Measurements from ENCODE around the gene C1orf21. TPM values are rescaled to one million over a fixed set of nuclear protein-coding genes. Genes with fewer than 3 reads are reported as not detected.

C1orf21 gene
- total RNA-seq, 2 experiments from 2014 or later: 4.6 to 5.1 TPM

- POLR2A ChIA-PET: no interaction called here
- H3K27me3 Mint-ChIP-seq (ENCODE audit: low read depth): peaks cover 7% of the 10 kb centered on the region
- ATAC-seq (no peak), DNase-seq (no peak)
- H3K27ac Mint-ChIP-seq: no peak overlapping the region
- H3K4me3 Mint-ChIP-seq: no peak overlapping the region
- CTCF ChIA-PET: no interaction called here
- no peaks in the 10 kb centered on the region for H3K36me3 Mint-ChIP-seq (ENCODE audit: low read depth)
- H3K4me1 Mint-ChIP-seq (ENCODE audit: low read depth): no peaks in the 10 kb centered on the region
- H3K9me3 Mint-ChIP-seq (ENCODE audit: insufficient read depth): no peaks in the 10 kb centered on the region
Measured at GRCh38 chr1:184366997-184367396, 19.8 kb upstream of the C1orf21 start.

- POLR2A ChIA-PET: no interaction called here
- Mint-ChIP-seq H3K27ac (no peak overlapping the region), H3K4me3 (no peak overlapping the region), H3K9me3 (ENCODE audit: insufficient read depth) (no peaks in the 10 kb centered on the region), H3K36me3 (ENCODE audit: low read depth) (no peaks in the 10 kb centered on the region), H3K4me1 (ENCODE audit: low read depth) (no peaks in the 10 kb centered on the region), H3K27me3 (ENCODE audit: low read depth) (peaks cover 7% of the 10 kb centered on the region)
- no peak for DNase-seq
- CTCF ChIA-PET: no interaction called here
- ATAC-seq: no peak
Measured at GRCh38 chr1:184367427-184368038, 19.3 kb upstream of the C1orf21 start.

- Mint-ChIP-seq H3K27ac (no peak overlapping the region), H3K36me3 (ENCODE audit: low read depth) (no peaks in the 10 kb centered on the region), H3K27me3 (ENCODE audit: low read depth) (peaks cover 9% of the 10 kb centered on the region), H3K4me3 (no peak overlapping the region), H3K9me3 (ENCODE audit: insufficient read depth) (no peaks in the 10 kb centered on the region), H3K4me1 (ENCODE audit: low read depth) (no peaks in the 10 kb centered on the region)
- ChIA-PET POLR2A (no interaction called here), CTCF (no interaction called here)
- ATAC-seq (no peak), DNase-seq (no peak)
Measured at GRCh38 chr1:184368354-184368753, 18.5 kb upstream of the C1orf21 start.

- DNase-seq (no peak), ATAC-seq (no peak)
- Mint-ChIP-seq H3K27me3 (ENCODE audit: low read depth) (peaks cover 9% of the 10 kb centered on the region), H3K4me1 (ENCODE audit: low read depth) (no peaks in the 10 kb centered on the region), H3K27ac (no peak overlapping the region), H3K9me3 (ENCODE audit: insufficient read depth) (no peaks in the 10 kb centered on the region), H3K4me3 (no peak overlapping the region), H3K36me3 (ENCODE audit: low read depth) (no peaks in the 10 kb centered on the region)
- ChIA-PET POLR2A (interaction anchor here (0.9 kb wide), 1 partner anchor 10 kb away, joined by 4 read pairs; no protein-coding TSS in a partner anchor), CTCF (no interaction called here)
Measured at GRCh38 chr1:184370850-184371249, 16.0 kb upstream of the C1orf21 start.

GRCh38 chr1:184373155-184373554, 13.7 kb upstream of the C1orf21 start:
- CTCF ChIA-PET: no interaction called here
- peaks cover 9% of the 10 kb centered on the region for H3K27me3 Mint-ChIP-seq (ENCODE audit: low read depth)
- no peaks in the 10 kb centered on the region for H3K4me1 Mint-ChIP-seq (ENCODE audit: low read depth)

GRCh38 chr1:184376369-184376768, 10.5 kb upstream of the C1orf21 start:
- no peak for ATAC-seq
- CTCF ChIA-PET: no interaction called here
- Mint-ChIP-seq H3K36me3 (ENCODE audit: low read depth) (no peaks in the 10 kb centered on the region), H3K4me1 (ENCODE audit: low read depth) (peaks cover 8% of the 10 kb centered on the region), H3K4me3 (no peak overlapping the region), H3K9me3 (ENCODE audit: insufficient read depth) (no peaks in the 10 kb centered on the region), H3K27ac (no peak overlapping the region), H3K27me3 (ENCODE audit: low read depth) (peaks cover 11% of the 10 kb centered on the region)
- POLR2A ChIA-PET: no interaction called here
- DNase-seq: no peak

More at GRCh38 chr1:184373155-184373554, 13.7 kb upstream of the C1orf21 start:
- DNase-seq: no peak
- Mint-ChIP-seq H3K9me3 (ENCODE audit: insufficient read depth) (no peaks in the 10 kb centered on the region), H3K4me3 (no peak overlapping the region), H3K36me3 (ENCODE audit: low read depth) (no peaks in the 10 kb centered on the region), H3K27ac (no peak overlapping the region)
- ATAC-seq: no peak
- POLR2A ChIA-PET: no interaction called here

GRCh38 chr1:184379111-184379752, 7.6 kb upstream of the C1orf21 start:
- no peak overlapping the region for H3K4me3 Mint-ChIP-seq
- no peaks in the 10 kb centered on the region for H3K36me3 Mint-ChIP-seq (ENCODE audit: low read depth)
- H3K27ac Mint-ChIP-seq: no peak overlapping the region

GRCh38 chr1:184380468-184380867, 6.4 kb upstream of the C1orf21 start:
- CTCF ChIA-PET: no interaction called here
- Mint-ChIP-seq H3K4me1 (ENCODE audit: low read depth) (peaks cover 8% of the 10 kb centered on the region), H3K36me3 (ENCODE audit: low read depth) (no peaks in the 10 kb centered on the region), H3K27me3 (ENCODE audit: low read depth) (peaks cover 35% of the 10 kb centered on the region), H3K9me3 (ENCODE audit: insufficient read depth) (no peaks in the 10 kb centered on the region), H3K4me3 (no peak overlapping the region), H3K27ac (no peak overlapping the region)
- POLR2A ChIA-PET: no interaction called here
- ATAC-seq: peak; percentile 15
- no peak for DNase-seq

More at GRCh38 chr1:184379111-184379752, 7.6 kb upstream of the C1orf21 start:
- POLR2A ChIA-PET: no interaction called here
- CTCF ChIA-PET: interaction anchor here (1.4 kb wide), 1 partner anchor 285 kb away, joined by 4 read pairs; no protein-coding TSS in a partner anchor
- DNase-seq (no peak), ATAC-seq (no peak)
- Mint-ChIP-seq H3K27me3 (ENCODE audit: low read depth) (peaks cover 24% of the 10 kb centered on the region), H3K9me3 (ENCODE audit: insufficient read depth) (no peaks in the 10 kb centered on the region), H3K4me1 (ENCODE audit: low read depth) (peaks cover 8% of the 10 kb centered on the region)

GRCh38 chr1:184383772-184384323, 3.0 kb upstream of the C1orf21 start:
- no peak overlapping the region for H3K27ac Mint-ChIP-seq
- no peaks in the 10 kb centered on the region for H3K9me3 Mint-ChIP-seq (ENCODE audit: insufficient read depth)
- ATAC-seq (no peak), DNase-seq (no peak)
- no peaks in the 10 kb centered on the region for H3K36me3 Mint-ChIP-seq (ENCODE audit: low read depth)
- no peak overlapping the region for H3K4me3 Mint-ChIP-seq
- H3K4me1 Mint-ChIP-seq (ENCODE audit: low read depth): peaks cover 27% of the 10 kb centered on the region
- ChIA-PET POLR2A (no interaction called here), CTCF (no interaction called here)
- peaks cover 49% of the 10 kb centered on the region for H3K27me3 Mint-ChIP-seq (ENCODE audit: low read depth)

GRCh38 chr1:184385865-184386311, 941 bp upstream of the C1orf21 start:
- POLR2A ChIA-PET: no interaction called here
- Mint-ChIP-seq H3K4me3 (peak overlapping the region; percentile 80), H3K27ac (no peak overlapping the region), H3K27me3 (ENCODE audit: low read depth) (peaks cover 64% of the 10 kb centered on the region), H3K36me3 (ENCODE audit: low read depth) (no peaks in the 10 kb centered on the region), H3K4me1 (ENCODE audit: low read depth) (peaks cover 19% of the 10 kb centered on the region), H3K9me3 (ENCODE audit: insufficient read depth) (no peaks in the 10 kb centered on the region)
- CTCF ChIA-PET: no interaction called here
- ATAC-seq (no peak), DNase-seq (no peak)

- no peaks in the 10 kb centered on the region for H3K9me3 Mint-ChIP-seq (ENCODE audit: insufficient read depth)
- peaks cover 19% of the 10 kb centered on the region for H3K4me1 Mint-ChIP-seq (ENCODE audit: low read depth)
- ATAC-seq: no peak
- peaks cover 65% of the 10 kb centered on the region for H3K27me3 Mint-ChIP-seq (ENCODE audit: low read depth)
- H3K27ac Mint-ChIP-seq: peak overlapping the region; percentile 61
- DNase-seq: no peak
- ChIA-PET POLR2A (interaction anchor here (0.6 kb wide), 1 partner anchor 415 kb away, joined by 3 read pairs; no protein-coding TSS in a partner anchor), CTCF (interaction anchor here (0.6 kb wide), 1 partner anchor 662 kb away, joined by 3 read pairs; no protein-coding TSS in a partner anchor)
- H3K36me3 Mint-ChIP-seq (ENCODE audit: low read depth): no peaks in the 10 kb centered on the region
- peak overlapping the region; percentile 80 for H3K4me3 Mint-ChIP-seq
Measured at GRCh38 chr1:184387069-184387475, 243 bp downstream of the C1orf21 start.

- H3K4me1 Mint-ChIP-seq (ENCODE audit: low read depth): peaks cover 19% of the 10 kb centered on the region
- DNase-seq (peak; percentile 52), ATAC-seq (peak; percentile 54)
- ChIA-PET CTCF (no interaction called here), POLR2A (no interaction called here)
- H3K27ac Mint-ChIP-seq: peak overlapping the region; percentile 66
- H3K36me3 Mint-ChIP-seq (ENCODE audit: low read depth): no peaks in the 10 kb centered on the region
- H3K4me3 Mint-ChIP-seq: peak overlapping the region; percentile 80
- H3K27me3 Mint-ChIP-seq (ENCODE audit: low read depth): peaks cover 63% of the 10 kb centered on the region
- H3K9me3 Mint-ChIP-seq (ENCODE audit: insufficient read depth): no peaks in the 10 kb centered on the region
Measured at GRCh38 chr1:184387476-184388318, 868 bp downstream of the C1orf21 start.
